GM19467 (cell line): ENCODE data around the gene SEZ6L.

Source experiments
- ATAC-seq: cut with Tn5 transposase; IDR thresholded peaks from one replicate; pipeline ENCODE4 v1.9.1; 2021; ENCODE audit warnings: mild to moderate bottlenecking, moderate library complexity; ENCODE audit not compliant: unreplicated experiment

The SEZ6L gene

DNA sequence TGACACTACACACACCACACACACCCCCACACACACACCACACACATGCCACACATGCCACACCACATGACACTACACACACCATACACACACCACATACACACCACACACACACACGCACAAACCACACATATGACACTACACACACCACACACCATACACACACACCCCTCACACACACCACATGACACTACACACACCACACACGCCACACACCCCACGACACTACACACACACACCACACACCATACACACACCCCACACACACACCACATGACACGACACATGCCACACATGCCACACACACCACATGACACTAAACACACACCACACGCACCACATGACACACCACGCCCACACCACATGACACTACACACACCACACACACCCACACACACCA is 158.0 kb downstream of the SEZ6L start:
- ATAC-seq: no peak

GRCh38 chr22:26328221-26328620 is 159.0 kb downstream of the SEZ6L start:
- ATAC-seq: no peak

- ATAC-seq: no peak
These were observed 161.8 kb downstream of the SEZ6L start for GRCh38 chr22:26330971-26331625.

DNA sequence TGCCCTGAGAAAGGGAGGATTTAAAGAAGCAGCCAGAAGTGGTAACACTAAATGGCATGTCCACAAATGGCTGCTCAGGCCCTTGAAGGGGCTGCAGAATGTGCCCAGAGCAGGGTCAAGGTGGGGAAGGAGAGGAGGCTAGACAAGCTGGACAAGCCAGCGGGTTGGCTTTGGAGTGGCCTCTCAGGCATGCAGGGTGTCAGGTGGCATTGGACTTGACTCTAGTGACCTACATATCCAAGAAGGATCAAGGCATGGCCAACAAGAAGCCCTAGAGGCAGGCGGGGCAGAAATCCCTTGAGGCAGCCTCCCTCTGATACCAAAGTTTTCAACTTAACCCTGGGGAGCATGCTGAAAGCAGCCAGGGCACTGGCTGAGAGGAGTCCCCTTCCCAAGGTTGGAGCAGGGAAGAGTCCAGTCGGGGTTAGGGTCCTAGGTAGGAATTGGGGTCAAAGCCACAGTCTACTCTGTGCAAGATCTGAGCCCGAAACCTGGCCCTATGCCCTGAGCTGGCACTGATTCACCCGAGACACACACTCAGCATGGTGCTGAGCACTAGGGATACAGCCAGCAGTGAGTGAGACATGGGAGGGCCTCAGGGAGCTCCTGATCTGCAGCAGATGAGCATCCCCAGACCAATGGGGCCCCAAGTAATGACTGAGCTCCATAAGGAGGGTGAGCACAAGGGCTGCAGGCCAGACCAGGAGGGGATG is 164.0 kb downstream of the SEZ6L start:
- ATAC-seq: no peak

DNA sequence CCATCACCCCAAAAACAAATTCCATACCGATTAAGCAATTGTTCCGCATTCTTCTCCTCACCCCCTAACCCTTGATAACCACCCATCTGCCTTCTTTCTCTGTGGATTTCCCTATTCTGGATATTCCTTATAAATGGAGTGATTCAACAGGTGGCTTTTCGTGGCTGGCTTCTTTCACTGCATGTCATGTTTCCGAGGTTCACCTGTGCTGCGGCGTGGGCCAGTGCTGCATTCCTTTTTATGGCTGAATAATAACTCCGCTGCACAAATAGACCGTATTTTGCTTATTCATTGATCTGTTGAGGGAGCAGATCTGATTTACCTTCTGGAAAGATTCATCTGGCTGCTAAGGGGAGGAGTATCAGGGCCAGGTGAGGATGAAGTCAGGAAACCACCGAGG is 165.0 kb downstream of the SEZ6L start:
- no peak for ATAC-seq

GRCh38 chr22:26336773-26337172 is 167.5 kb downstream of the SEZ6L start:
- ATAC-seq: no peak

DNA sequence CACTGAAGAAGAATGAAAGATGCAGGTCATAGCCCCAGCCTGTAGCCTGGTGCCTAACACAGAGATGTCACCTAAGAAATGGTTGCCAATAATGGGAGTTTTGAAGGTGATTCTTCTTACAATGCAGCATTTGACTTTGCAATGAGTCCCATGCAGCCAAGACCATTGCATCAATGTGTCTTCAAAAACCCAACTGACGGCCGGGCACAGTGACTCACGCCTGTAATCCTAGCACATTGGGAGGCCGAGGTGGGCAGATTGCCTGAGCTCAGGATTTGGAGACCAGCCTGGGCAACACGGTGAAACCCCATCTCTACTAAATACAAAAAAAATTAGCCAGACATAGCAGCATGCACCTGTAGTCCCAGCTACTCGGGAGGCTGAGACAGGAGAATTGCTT is 170.5 kb downstream of the SEZ6L start:
- no peak for ATAC-seq

- no peak for ATAC-seq
These were observed 173.6 kb downstream of the SEZ6L start for GRCh38 chr22:26342745-26343410.

DNA sequence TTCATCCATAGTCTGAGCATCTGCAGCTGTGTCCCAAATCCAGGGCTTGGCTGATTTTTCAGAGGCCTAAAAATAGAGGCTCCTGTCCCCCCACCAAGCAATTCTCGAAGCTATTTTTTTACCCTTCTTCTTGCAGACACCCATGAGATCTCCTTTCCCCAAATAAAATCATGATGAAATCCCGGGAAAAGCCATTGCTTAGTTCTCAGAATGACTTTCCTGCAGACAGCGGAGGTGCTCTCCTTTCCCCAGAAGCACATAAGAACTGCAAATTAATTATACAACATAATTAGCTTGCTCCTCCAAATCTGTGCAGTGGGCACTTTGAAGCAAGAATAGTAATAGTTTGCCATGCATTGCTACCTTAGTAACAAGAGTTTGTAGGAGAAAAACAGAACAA is 176.2 kb downstream of the SEZ6L start:
- no peak for ATAC-seq

GRCh38 chr22:26348810-26349526 is 179.7 kb downstream of the SEZ6L start:
- no peak for ATAC-seq

DNA sequence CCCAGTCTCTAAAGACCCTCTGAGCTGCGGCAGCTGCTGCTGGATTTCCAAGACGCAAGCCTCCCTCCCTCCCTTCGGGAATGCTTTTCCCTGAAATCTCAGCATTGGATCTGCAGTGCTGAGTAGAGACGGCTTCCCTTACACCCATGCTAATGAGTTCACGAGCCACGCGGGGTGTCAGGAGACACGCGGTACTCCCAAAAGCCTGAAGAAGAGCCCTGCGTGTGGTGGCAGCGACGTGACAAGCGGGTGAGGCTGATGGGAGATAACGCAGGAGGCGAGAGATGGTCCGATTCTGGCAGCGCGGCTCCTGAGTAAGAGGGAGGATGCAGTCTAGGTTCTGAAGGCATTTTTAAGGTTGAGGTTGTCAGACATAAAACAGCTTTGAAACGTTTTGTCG is 185.4 kb downstream of the SEZ6L start:
- ATAC-seq: no peak

DNA sequence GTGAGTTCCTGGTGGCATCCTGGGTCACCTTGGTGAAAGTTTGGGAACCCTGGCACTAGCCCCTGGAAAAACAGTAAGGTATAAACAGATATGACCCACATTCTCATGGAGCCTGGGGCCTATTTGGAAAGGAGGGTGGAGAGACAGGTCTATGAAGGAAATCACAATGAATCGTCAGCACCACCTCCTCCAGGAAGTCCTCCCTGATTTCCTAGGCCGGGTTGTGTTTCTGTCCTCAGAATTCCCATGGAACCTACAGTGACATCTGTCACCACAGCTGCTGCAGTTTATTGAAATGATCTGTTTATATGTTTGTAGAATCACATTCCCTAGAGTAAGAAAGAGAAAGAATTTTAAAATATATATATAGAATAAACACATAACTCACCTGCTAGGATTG is 188.0 kb downstream of the SEZ6L start:
- ATAC-seq: no peak

DNA sequence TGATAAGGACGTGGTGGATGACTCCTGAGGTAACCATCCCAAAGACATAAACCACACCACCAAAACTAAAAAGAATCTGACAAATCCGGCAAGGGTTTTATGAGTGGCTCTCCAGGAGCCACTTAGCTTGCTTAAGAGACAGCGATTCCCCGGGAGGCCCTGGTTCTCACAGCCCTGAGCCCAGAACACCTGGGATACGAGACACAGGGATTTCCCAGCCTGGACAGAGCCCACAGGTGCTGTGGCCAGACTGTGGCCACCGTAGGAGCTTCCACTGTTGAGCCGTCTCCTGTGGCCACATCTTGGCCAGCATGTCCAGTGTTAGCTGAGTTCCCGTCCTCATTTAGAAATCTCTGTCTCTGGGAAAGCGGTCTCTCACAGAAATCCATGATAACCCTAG is 188.6 kb downstream of the SEZ6L start:
- no peak for ATAC-seq

DNA sequence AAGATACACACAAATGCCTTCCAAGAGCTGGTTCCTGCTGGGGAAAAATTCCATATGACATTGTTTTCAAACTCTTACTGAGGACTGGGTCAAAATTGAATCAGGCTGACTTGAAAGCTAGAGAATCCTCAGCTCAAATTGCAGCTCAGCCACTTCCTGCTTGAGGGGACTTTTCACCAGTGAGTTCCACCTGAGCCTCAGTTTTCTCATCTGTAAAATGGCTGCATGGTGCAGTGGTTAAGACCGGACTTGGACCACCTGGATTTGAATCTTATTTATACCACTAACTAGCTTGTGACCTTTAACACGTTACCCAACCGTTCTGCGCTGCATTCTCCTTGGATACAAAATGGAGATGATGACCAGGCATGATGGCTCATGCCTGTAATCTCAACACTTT is 189.9 kb downstream of the SEZ6L start:
- ATAC-seq: no peak

DNA sequence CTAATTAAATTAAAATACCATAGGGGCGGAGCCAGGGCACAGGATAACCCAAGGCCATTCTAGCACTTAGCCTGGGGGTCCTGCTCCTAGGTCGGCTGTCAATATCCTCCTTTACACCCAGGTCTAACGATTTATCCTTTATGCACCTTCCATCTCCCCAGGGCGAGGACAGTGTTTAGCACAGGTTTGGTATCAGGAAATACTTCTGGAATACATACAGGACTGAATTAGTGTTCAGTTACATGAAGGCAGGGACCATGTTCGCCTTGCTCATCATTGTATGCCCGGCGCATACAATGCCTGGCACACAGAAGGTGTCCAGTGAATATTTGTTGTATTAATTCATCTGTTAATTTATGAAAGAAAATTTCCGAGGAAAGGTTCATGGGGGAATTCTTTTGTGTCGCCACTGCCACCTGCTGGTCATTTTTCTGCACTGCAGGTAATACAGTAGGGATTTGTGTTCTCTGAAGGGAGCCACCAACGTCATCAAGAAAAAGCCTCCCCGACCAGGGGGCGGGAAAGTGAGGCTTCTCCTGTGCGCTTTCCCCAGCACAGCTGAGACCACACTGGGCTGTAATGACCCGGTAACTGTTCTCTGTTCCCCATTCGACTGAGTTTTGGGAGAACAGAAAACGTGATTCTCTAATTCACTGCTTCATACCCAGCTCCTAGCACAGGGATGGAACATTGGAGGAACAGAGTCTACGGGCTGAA is 191.1 kb downstream of the SEZ6L start:
- ATAC-seq: no peak

DNA sequence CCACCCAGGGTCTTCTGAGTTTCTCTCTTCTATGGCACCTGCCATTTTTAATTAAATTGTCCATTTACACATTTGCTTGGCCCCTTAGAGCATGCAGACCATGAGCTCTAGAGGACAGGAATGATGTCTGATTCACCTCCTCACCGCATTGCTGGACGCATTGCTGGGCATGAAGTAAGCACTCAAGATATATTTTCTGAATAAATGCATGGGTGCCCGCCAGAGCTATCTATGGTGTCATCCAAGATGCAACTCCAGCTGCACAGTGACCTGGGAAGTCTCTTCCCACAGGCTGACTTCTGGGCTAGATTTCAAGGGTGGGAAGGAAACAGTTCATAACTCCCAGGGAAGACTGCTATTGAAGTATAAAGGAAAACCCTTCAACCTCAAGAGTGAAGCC is 193.2 kb downstream of the SEZ6L start:
- ATAC-seq: no peak

- ATAC-seq: peak; percentile 54
These were observed 195.1 kb downstream of the SEZ6L start for GRCh38 chr22:26364066-26365015.

DNA sequence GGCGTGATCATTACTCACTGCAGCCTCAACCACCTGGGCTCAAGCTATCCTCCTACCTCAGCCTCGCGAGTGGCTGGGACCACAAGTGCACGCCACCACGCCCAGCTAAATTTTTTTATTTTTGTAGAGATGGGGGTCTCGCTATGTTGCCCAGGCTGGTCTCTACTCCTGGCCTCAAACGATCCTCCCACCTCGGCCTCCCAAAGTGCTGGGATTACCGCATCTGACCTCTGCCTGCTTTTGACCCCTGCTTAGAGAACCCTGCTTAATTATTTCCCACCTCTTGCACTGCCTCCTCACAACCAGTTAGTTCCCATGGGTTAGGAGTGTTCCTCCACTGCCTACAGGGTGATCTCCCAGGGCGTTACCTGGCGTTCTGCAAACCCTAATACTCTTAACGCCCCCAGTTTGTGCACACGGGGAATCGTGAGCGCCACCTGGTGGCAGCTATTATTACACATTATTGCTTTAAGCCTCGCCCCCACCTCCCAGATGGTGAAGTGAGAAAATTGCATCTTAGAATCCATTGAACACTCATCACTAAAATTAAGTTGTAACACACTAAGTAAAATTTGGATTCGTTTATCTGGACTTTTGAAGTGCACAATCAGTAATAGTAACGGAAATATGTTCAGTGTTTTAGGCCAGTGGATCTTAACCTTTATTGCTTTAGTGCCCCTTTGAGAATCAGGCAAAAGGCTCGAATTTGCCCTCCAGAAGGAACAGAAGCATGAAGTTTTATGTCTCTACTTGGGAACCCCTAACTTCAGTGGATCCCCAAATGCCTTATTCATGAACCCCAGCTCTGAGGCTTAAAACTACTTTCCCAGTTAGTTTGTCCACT is 198.4 kb downstream of the SEZ6L start:
- no peak for ATAC-seq

- no peak for ATAC-seq
These were observed 203.6 kb downstream of the SEZ6L start for GRCh38 chr22:26372890-26373289.
